K562 (cell line): ENCODE results near the gene SLC30A7. TPM values are rescaled to one million over a fixed set of nuclear protein-coding genes. Genes with fewer than 3 reads are reported as not detected.
"Not testable (repeated sequence)": the region's sequence is repeated elsewhere in the genome, so short reads cannot be mapped to it uniquely, and the experiment has no call there.

Experiments used
- ATAC-seq: fragments of 200-7000 bp; cut with Tn5 transposase; 3 replicates; pipeline ENCODE4 v1.9.1; 2020; ENCODE audit warnings: moderate library complexity
- BruUV-seq: library from RNA; stranded (reverse); fragments of 400-500 nt; replicated peaks from 2 replicates; lab custom pipeline; 2021; lab: Mats Ljungman, UMichigan
- CTCF ChIA-PET: fragments of 300-600 bp; formaldehyde crosslinking; extraction: SDS; loops from one replicate; lab custom pipeline; 2021; ENCODE audit warnings: low intra/inter-chr PET ratio; lab: Yijun Ruan, JAX
- POLR2A ChIA-PET: fragments of 300-600, 350-650 bp; sonication (Branson Sonifier 250); formaldehyde crosslinking; extraction: SDS; loops from one replicate; lab custom pipeline; 2021; ENCODE audit warnings: antibody characterized with exemption, inconsistent platforms; lab: Yijun Ruan, JAX
- DNase-seq, 4 experiments: peaks; one replicate each; pipeline versions ENCODE4 v3.0.0 to v3.0.0-alpha.2; 2011 to 2018; ENCODE audit warnings: low spot score in 3 of 4, mixed read lengths in 3 of 4; ENCODE audit errors: extremely low read depth in 1 of 4
- FAIRE-seq: peaks from 2 replicates; lab custom pipeline; 2011; peaks lifted over from hg19 to GRCh38; lab: Jason Lieb, UNC
- H2AFZ ChIP-seq: 2 replicates; pipeline ENCODE4 v1.6.0; 2011; ENCODE audit warnings: low read depth, low read length, control low read depth, inconsistent platforms
- H3K27ac ChIP-seq: fragments of 200-600 bp; 3 replicates; pipeline ENCODE4 v1.8.0; 2011; ENCODE audit warnings: low read depth, mild to moderate bottlenecking, control low read depth, inconsistent platforms, low read length, moderate library complexity, mixed read lengths; ENCODE audit errors: extremely low read depth
- H3K27me3 ChIP-seq, 2 experiments: fragments of 300-600 bp in 1 of 2; 2 replicates in 1 of 2; 3 replicates in 1 of 2; pipeline versions ENCODE4 v1.6.0 to v1.8.0; 2011; ENCODE audit warnings: inconsistent platforms in 2 of 2, low read length in 2 of 2, mild to moderate bottlenecking in 1 of 2, mixed read lengths in 1 of 2, moderate library complexity in 1 of 2; ENCODE audit not compliant: control insufficient read depth in 2 of 2, insufficient read depth in 2 of 2
- H3K36me3 ChIP-seq: fragments of 300-600 bp; 3 replicates; pipeline ENCODE4 v1.8.0; 2011; ENCODE audit warnings: mild to moderate bottlenecking, low read length, inconsistent platforms; ENCODE audit not compliant: control insufficient read depth, insufficient read depth
- H3K4me1 ChIP-seq, 2 experiments: fragments of 200-600 bp in 1 of 2; replicated peaks in 1 of 2; 2 replicates in 1 of 2; 3 replicates in 1 of 2; pipeline versions ENCODE4 v1.5.1 to v1.8.0; 2011; ENCODE audit warnings: inconsistent platforms in 2 of 2, low read length in 2 of 2, mild to moderate bottlenecking in 1 of 2, mixed read lengths in 1 of 2, moderate library complexity in 1 of 2; ENCODE audit not compliant: control insufficient read depth in 2 of 2, insufficient read depth in 2 of 2
- H3K4me2 ChIP-seq: 2 replicates; pipeline ENCODE4 v1.6.1; 2011; ENCODE audit warnings: low read length, control low read depth, inconsistent platforms, mixed read lengths; ENCODE audit not compliant: insufficient read depth
- H3K4me3 ChIP-seq: fragments of 200-600 bp; sonication (generic), shearing (Covaris generic); 2 replicates; pipeline ENCODE4 v1.5.1; 2016; ENCODE audit warnings: control low read depth, inconsistent platforms
- H3K79me2 ChIP-seq: fragments of 200-600 bp; 3 replicates; pipeline ENCODE4 v1.8.0; 2011; ENCODE audit warnings: low read length, inconsistent platforms; ENCODE audit not compliant: control insufficient read depth, insufficient read depth
- H3K9ac ChIP-seq, 2 experiments: 2 replicates each; pipeline versions ENCODE4 v1.6.0 to v1.6.1; 2011; ENCODE audit warnings: low read depth in 2 of 2, low read length in 2 of 2, control low read depth in 1 of 2, inconsistent platforms in 1 of 2, mild to moderate bottlenecking in 1 of 2, mixed read lengths in 1 of 2; ENCODE audit not compliant: insufficient read depth in 1 of 2
- H3K9me1 ChIP-seq: one replicate; pipeline ENCODE4 v1.6.0; 2011; ENCODE audit warnings: inconsistent platforms, mild to moderate bottlenecking, low read length, moderate library complexity; ENCODE audit not compliant: control insufficient read depth, insufficient read depth
- H3K9me3 ChIP-seq: replicated peaks from 2 replicates; pipeline ENCODE4 v1.5.1; 2011; ENCODE audit warnings: low read depth, low read length, inconsistent platforms; ENCODE audit not compliant: control insufficient read depth, insufficient read depth
- H4K20me1 ChIP-seq: replicated peaks from 2 replicates; pipeline ENCODE4 v1.6.1; 2011; ENCODE audit warnings: low read length, inconsistent platforms, mixed read lengths; ENCODE audit not compliant: control insufficient read depth, insufficient read depth
- BCOR ChIP-seq: fragments of 450-650 bp; IDR thresholded peaks from 2 replicates; pipeline ENCODE4 v1.6.1; 2016
- CEBPB ChIP-seq: fragments of 450-650 bp; IDR thresholded peaks from 2 replicates; pipeline ENCODE4 v1.6.1; 2016; ENCODE audit warnings: missing genetic modification characterization, missing compliant biosample characterization
- NCOA6 ChIP-seq: fragments of 450-650 bp; IDR thresholded peaks from 2 replicates; pipeline ENCODE4 v1.6.1; 2017; ENCODE audit warnings: mild to moderate bottlenecking
- RBM25 ChIP-seq: fragments of 200-400 bp; formaldehyde crosslinking; IDR thresholded peaks from 2 replicates; pipeline ENCODE4 v1.6.1; 2018; ENCODE audit warnings: low read length, low read depth, moderate library complexity; ENCODE audit not compliant: severe bottlenecking
- ZNF146 ChIP-seq: IDR thresholded peaks from one replicate; pipeline ENCODE4 v1.6.1; 2018; ENCODE audit warnings: missing compliant biosample characterization; ENCODE audit not compliant: unreplicated experiment
- WGBS: fragments of 100-300 bp; shearing (Covaris generic); methylation state at CpG from one replicate; pipeline ENCODE4 v1.1.6; 2016; ENCODE audit warnings: low coverage, mixed read lengths; ENCODE audit not compliant: insufficient coverage; ENCODE audit errors: missing lambda C conversion rate; 5-methylcytosine and 5-hydroxymethylcytosine counted together
- in situ Hi-C: fragments of 300-500 bp; cut with MboI; formaldehyde crosslinking; loops from 4 replicates; pipeline ENCODE4 v1.15.0; 2018; ENCODE audit warnings: inconsistent platforms, mixed read lengths
- intact Hi-C: fragments of 100-400 bp; cut with micrococcal nuclease; formaldehyde crosslinking; loops from 2 replicates; pipeline ENCODE4 v1.14.2; 2022
- polyA plus RNA-seq, 8 experiments: library from polyadenylated mRNA; depleted of rRNA in 4 of 8; stranded (reverse) in 5 of 8; unstranded in 3 of 8; fragments of >200 nt; fragmentation: Nextera tagmentation in 2 of 8; fragmentation: Illumina TruSeq in 1 of 8; extraction: Ambion mirVana in 2 of 8; extraction: Trizol in 1 of 8; gene quantifications; 2 replicates each; pipeline versions ENCODE4 v1.2.1 to v1.2.3, GENCODE V29; 2011 to 2014; ENCODE audit warnings: inconsistent platforms in 1 of 8, missing spikeins in 1 of 8
- total RNA-seq, 7 experiments: library from RNA; depleted of rRNA in 6 of 7; stranded (reverse); fragments of >200 nt in 6 of 7; fragmentation: Illumina TruSeq in 2 of 7; extraction: Trizol in 2 of 7; gene quantifications; 2 replicates each; pipeline versions ENCODE4 v1.2.1 to v1.2.3, GENCODE V29; 2011 to 2021; ENCODE audit warnings: low replicate concordance in 1 of 7

SLC30A7 gene
- total and polyA plus RNA-seq, 9 of the 15 experiments (the other 6 are each of a cell fraction or from before 2014, with no cell fraction given), result 3.5 to 17.1 (median 7.2) TPM

DNA sequence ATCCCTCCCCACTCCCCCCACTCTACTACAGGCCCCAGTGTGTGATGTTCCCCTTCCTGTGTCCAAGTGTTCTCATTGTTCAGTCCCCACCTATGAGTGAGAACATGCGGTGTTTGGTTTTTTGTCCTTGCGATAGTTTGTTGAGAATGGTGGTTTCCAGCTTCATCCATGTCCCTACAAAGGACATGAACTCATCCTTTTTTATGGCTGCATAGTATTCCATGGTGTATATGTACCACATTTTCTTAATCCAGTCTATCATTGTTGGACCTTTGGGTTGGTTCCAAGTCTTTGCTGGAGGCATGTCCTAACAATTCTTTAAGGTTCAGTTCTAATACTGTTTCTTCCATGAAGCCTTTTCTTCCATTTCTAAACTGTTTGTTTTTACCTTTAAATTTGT is 37.7 kb downstream of the SLC30A7 start:
- H3K4me3 ChIP-seq, ATAC-seq, H3K27me3 ChIP-seq, H4K20me1 ChIP-seq, H3K9me3 ChIP-seq, CTCF ChIA-PET, H3K9ac ChIP-seq, in situ Hi-C loops, H2AFZ ChIP-seq, H3K9me1 ChIP-seq, H3K4me2 ChIP-seq, H3K79me2 ChIP-seq, H3K4me1 ChIP-seq, H3K27ac ChIP-seq, POLR2A ChIA-PET, DNase-seq, FAIRE-seq, BruUV-seq, intact Hi-C loops: not testable (repeated sequence)
- H3K36me3 ChIP-seq, result peaks cover 38% of the 10 kb centered on the region
- 100% methylated on average over 1 of the region's 2 CpGs for WGBS
- TF ChIP-seq ZNF146 (CRISPR knock-in tag), result peak; percentile 75
- TF ChIP-seq RBM25, result peak; percentile 17
- peak; percentile 37; the same call in 1 of the 2 replicates for TF ChIP-seq BCOR

DNA sequence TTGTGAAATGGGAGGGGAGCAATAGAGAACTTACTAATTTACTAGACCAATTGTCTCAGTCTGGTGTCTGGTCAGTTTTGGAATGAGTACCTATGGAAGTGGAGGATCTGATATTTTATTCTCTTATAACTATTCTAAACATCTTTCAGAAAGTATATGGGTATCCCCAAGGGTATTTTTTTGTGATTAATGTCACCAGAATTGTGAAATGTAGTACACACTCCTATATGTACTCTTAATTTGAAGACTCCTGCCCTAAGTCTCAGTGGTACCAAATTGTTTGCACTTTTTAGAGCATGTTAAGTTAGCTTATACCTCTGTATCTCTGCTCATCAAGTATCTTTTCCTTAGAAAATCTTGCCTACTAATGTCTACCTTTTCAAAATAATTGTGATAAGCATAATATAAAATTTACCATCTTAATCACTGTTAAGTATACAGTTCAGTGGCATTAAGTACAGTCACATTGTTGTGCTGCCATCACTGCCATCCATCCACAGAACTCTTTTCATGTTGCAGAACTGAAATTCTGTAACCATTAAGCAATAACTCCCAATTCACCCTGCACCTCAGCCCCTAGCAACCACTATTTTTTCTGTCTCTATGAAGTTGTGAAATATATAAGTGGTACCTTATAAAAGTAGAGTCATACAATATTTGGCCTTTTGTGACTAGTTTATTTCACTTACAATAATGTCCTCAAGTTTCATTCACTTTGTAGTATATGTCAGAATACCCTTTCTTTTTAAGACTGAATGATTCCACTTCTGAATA is 40.5 kb downstream of the SLC30A7 start:
- intact Hi-C loops, result no loop called here
- DNase-seq, result no peak
- BruUV-seq, result no TSS peak
- FAIRE-seq, result no peak
- CTCF ChIA-PET, result no interaction called here
- Histone ChIP-seq H3K79me2 (no peaks in the 10 kb centered on the region), H3K9ac (no peak overlapping the region), H3K4me3 (no peak overlapping the region), H3K4me1 (no peaks in the 10 kb centered on the region), H4K20me1 (no peaks in the 10 kb centered on the region), H3K4me2 (no peak overlapping the region), H3K27ac (no peak overlapping the region), H2AFZ (no peak overlapping the region), H3K9me1 (no peaks in the 10 kb centered on the region), H3K9me3 (no peaks in the 10 kb centered on the region), H3K36me3 (peaks cover 29% of the 10 kb centered on the region), H3K27me3 (no peaks in the 10 kb centered on the region)
- in situ Hi-C loops, result no loop called here
- POLR2A ChIA-PET, result no interaction called here
- no peak for ATAC-seq
- peak; percentile 46; the same call in 1 of the 2 replicates for TF ChIP-seq CEBPB (tag)
- no peak for TF ChIP-seq NCOA6
